ENCODE measurements around the gene SRPRA.
A peak's percentile ranks its signal among the peaks of the same experiment; 100 is the strongest.
"Not testable (repeated sequence)": the region's sequence is repeated elsewhere in the genome, so short reads cannot be mapped to it uniquely, and the experiment has no call there.

The SRPRA gene

GRCh38 chr11:126268708-126269579, at the start of gene SRPRA, which contains the start of gene FOXRED1:
Gene SRPRA (minus strand): TSS chr11:126268895. CDS start chr11:126268804, 91 bp downstream.
Gene FOXRED1 (plus strand): TSS chr11:126269154. CDS start chr11:126269207, 53 bp downstream.
- peak; percentile 99 to 100 for DNase-seq (ENCODE audit: extremely low read depth in 1 of 2, low read depth in 1 of 2)

GRCh38 chr11:126317756-126318573, 49.3 kb upstream of the SRPRA start:
- DNase-seq (ENCODE audit: extremely low read depth in 1 of 2, low read depth in 1 of 2), result no peak

- DNase-seq (ENCODE audit: extremely low read depth in 1 of 2, low read depth in 1 of 2), result no peak
Observed at GRCh38 chr11:126317432-126317755, 48.7 kb upstream of the SRPRA start.

GRCh38 chr11:126313826-126314225, 45.1 kb upstream of the SRPRA start:
- no peak for DNase-seq (ENCODE audit: extremely low read depth in 1 of 2, low read depth in 1 of 2)

- DNase-seq (ENCODE audit: extremely low read depth in 1 of 2, low read depth in 1 of 2), result no peak
Observed at GRCh38 chr11:126312961-126313360, 44.3 kb upstream of the SRPRA start.

GRCh38 chr11:126311401-126312291, 43.0 kb upstream of the SRPRA start:
- DNase-seq (ENCODE audit: extremely low read depth in 1 of 2, low read depth in 1 of 2), result no peak

- no peak for DNase-seq (ENCODE audit: extremely low read depth in 1 of 2, low read depth in 1 of 2)
Observed at GRCh38 chr11:126310992-126311310, 42.3 kb upstream of the SRPRA start.

GRCh38 chr11:126310200-126310991, 41.7 kb upstream of the SRPRA start:
- peak in 1 of 2 donors; percentile 34 for DNase-seq (ENCODE audit: extremely low read depth in 1 of 2, low read depth in 1 of 2)

GRCh38 chr11:126308771-126309170, 40.1 kb upstream of the SRPRA start:
- not testable (repeated sequence) for DNase-seq (ENCODE audit: extremely low read depth in 1 of 2, low read depth in 1 of 2)

GRCh38 chr11:126308271-126308671, 39.6 kb upstream of the SRPRA start:
- DNase-seq (ENCODE audit: extremely low read depth in 1 of 2, low read depth in 1 of 2), result no peak

- no peak for DNase-seq (ENCODE audit: extremely low read depth in 1 of 2, low read depth in 1 of 2)
Observed at GRCh38 chr11:126307706-126308105, 39.0 kb upstream of the SRPRA start.

GRCh38 chr11:126305699-126306098, 37.0 kb upstream of the SRPRA start:
- no peak for DNase-seq (ENCODE audit: extremely low read depth in 1 of 2, low read depth in 1 of 2)

- DNase-seq (ENCODE audit: extremely low read depth in 1 of 2, low read depth in 1 of 2), result no peak
Observed at GRCh38 chr11:126304457-126305075, 35.9 kb upstream of the SRPRA start.

GRCh38 chr11:126303623-126304456, 35.1 kb upstream of the SRPRA start, which contains the start of gene DCPS:
Gene DCPS (plus strand): TSS chr11:126304060. CDS start chr11:126304081, 21 bp downstream.
- DNase-seq (ENCODE audit: extremely low read depth in 1 of 2, low read depth in 1 of 2), result peak; percentile 77 to 82

- no peak for DNase-seq (ENCODE audit: extremely low read depth in 1 of 2, low read depth in 1 of 2)
Observed at GRCh38 chr11:126297004-126297403, 28.3 kb upstream of the SRPRA start.

- DNase-seq (ENCODE audit: extremely low read depth in 1 of 2, low read depth in 1 of 2), result no peak
Observed at GRCh38 chr11:126293726-126294125, 25.0 kb upstream of the SRPRA start.

- no peak for DNase-seq (ENCODE audit: extremely low read depth in 1 of 2, low read depth in 1 of 2)
Observed at GRCh38 chr11:126290887-126291286, 22.2 kb upstream of the SRPRA start.

- no peak for DNase-seq (ENCODE audit: extremely low read depth in 1 of 2, low read depth in 1 of 2)
Observed at GRCh38 chr11:126288237-126288636, 19.5 kb upstream of the SRPRA start.

GRCh38 chr11:126284829-126285228, 16.1 kb upstream of the SRPRA start:
- DNase-seq (ENCODE audit: extremely low read depth in 1 of 2, low read depth in 1 of 2), result peak; percentile 54 to 88
